NCI-H2196 (cell line): ENCODE data around the gene GPR18.
"Not testable (repeated sequence)": the region's sequence is repeated elsewhere in the genome, so short reads cannot be mapped to it uniquely, and the experiment has no call there.

ENCODE experiments used
- DNase-seq: peaks from one replicate; lab custom pipeline; 2025; ENCODE audit not compliant: unreplicated experiment; lab: John Stamatoyannopoulos, UW

GPR18 gene

DNA sequence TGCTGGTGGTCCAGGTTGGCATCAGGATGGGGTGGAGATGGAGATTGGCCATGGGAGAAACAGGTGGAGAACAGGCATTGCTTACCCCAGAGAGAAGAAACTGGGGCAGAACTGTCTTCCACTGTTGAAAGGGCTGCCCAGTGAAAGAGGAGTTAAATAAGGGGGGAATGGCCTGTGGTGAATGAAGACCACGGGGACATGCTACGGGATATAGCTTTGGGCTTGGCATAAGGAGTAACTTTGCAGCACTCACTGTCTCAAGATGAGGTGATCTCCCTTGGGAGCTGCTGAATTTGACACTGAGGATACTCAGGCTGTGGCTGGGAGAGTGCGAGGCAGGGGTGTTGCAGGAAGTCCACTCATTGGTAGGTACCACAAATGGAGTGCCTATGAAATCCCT lies 10.6 kb upstream of the GPR18 start:
- DNase-seq: no peak

DNA sequence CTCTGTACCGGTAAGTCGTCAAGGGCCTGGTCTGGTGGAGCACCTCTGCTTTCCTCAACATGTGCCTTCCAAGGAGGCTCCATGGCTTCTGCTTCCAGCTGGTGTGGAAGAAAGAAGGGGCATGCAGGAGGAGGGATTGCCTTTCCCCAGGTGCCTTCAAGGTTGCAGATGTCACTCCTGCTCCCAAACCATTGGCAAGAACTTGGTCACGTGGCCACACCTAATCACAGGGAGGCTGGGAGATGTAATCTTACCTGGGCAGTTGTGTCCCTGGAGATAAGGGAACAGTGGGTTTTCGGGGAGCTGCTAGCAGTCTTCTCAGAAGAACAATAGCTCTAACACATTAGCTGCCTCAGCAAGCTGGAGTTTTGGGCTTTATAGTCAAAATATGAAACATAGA lies 9.7 kb upstream of the GPR18 start:
- DNase-seq: no peak

DNA sequence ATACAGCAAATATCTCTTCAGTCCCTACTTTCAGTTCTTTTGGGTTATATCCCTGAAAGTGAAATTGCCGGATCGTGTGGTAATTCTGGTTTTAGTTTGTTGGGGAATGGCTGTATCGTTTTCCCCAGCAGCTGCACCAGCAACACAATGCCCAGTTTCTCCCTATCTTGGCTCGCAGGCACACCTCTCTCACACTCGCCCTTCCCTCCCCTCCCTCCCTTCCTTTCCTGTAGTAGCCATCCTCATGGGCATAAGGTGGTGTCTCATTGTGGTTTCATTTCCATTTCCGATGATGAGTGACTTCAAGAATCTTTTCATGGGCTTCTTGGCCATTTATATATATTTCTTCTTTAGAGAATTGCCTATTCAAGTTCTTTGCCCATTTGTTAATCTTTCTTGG lies 8.6 kb upstream of the GPR18 start:
- no peak for DNase-seq

DNA sequence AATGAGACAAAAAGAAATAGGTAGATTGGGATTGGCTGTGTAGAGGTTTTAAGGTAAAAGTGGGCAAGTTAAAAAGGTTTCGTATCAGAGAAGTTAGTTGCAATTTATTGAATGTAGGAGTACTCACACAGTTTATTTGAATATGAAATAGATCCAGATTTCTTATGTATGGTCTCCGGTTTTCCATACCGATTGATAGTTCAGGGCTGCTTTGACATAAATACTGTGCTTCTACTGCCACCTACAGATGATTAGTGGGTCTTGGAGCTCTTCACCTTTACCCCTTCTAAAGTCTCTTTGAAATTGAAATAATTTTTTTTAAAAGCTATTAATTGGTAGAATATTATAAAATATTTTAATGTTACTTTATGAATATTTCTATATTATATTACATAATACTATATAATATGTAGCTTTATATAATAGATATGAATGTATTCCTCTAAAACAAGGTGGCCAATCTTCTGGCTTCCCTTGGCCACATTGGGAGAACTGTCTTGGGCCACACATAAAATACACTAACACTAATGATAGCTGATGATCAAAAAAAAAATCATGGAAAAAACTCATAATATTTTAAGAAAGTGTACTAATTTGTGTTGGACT lies 7.7 kb upstream of the GPR18 start:
- DNase-seq: peak; percentile 22

DNA sequence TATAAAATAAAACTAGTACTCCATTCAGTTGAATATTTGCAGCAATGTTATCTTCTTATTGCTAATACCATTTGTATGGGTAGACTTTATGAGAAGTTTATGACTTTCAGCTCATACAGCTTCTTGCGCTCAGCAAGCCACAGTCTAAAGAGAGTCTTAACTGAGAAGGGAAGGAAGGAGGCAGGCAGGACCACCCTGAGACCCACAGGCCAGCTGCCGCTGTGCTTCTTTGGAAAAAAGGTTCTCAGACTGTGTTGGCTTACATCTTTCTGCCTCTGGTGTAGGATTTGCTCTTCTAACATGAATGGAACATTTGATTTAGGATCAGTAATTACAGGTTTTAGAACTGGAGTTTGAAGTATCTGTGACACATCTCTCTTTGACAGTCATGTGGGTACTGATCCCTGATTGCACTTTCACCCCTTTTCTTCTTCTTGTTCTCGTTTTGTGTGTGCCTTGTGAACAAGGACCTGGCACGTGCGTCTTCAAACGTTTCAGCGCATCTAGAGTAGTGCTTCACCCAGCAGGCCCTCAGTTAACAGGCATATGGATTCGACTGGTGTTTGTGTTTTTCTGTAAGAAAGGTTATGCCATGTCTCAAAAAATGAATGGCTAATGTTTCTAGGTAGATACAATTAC lies 7.1 kb upstream of the GPR18 start:
- DNase-seq: no peak

DNA sequence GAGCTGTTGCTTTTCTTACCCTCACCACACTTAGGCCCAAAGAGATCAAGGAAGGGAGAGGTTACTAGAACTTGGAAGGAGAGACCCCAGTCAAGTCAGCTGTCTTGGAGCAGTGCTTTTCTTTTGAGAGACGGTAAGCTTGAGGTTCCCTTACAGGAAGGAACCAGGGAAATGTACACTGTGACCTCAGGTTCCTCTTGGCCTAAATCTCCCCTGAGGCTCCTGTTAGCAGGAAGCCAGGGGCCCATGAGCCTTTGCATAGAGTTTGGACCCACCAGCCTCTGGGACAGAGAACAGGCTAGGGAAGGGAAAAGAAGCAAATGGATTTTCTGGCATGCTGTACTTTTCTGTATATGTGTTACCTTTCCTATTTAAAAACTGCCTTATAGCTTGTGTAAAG lies 5.9 kb upstream of the GPR18 start:
- DNase-seq: no peak

DNA sequence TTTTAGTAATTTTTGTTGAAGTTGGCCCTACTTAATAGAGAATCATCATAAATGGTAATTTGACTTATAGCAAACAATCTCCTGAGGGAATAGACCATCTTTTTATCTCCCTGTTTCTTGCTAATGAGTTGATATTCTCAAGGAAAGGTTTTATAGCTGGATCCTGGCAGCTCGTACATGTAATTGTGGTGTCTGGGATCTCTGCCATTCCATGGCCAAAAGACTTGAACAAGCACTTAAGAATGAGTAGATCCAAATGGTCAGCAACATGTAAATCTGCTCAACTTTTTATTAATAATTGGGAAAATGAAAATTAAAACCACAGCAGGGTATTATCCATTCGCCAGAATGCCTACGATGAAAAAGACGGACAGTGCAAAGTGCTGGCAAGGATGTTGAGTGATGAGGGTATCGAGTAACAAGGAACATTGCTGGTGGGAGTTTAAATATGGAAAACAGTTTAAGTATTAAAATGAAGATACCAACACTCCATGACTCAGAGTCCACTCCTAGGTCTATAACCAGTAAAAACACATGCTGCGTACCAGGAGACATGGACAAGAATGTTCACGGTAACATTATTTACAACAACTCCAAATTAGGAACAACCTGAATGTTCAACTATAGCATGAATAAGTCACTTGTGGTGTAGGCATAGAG lies 5.1 kb upstream of the GPR18 start:
- DNase-seq: no peak

DNA sequence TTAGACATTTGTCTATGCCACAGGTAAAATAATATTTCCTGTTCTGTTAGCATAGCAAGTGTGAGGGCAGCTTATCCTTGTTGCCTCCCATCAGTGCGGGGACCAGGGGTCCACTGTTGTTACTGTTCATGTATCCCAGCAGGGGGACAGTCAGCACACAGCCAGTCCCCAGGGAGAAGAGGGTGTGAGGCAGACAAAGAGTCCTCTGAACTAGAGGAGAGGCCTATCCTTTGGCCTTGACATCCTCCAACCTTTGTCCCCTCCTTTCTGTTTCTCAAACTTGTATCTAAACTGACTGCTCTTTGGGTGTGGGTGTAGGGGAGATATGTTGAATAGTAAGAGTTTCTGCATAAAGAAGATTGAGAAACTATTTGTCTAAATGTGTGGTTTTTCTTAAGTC lies 2.9 kb upstream of the GPR18 start:
- DNase-seq: no peak

DNA sequence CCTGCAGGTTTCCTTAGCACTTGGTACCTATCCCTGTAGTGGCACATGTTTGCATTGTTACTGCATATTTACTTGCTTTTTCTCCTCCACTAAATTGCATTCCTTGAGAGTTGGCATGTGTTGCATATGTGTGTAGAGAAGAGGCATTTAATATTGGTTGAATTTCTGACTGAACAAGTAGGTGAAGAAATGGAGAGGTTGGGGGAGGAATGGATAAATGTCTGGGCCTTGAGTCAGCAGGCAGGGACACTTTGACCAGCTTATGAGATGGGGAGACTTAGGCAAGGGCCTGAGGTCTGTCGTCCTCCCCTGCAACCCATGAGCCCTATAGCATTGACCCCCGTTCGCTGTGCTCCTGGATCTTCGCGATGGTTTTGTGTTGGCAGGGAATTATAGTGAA lies 2.0 kb upstream of the GPR18 start:
- DNase-seq: no peak

DNA sequence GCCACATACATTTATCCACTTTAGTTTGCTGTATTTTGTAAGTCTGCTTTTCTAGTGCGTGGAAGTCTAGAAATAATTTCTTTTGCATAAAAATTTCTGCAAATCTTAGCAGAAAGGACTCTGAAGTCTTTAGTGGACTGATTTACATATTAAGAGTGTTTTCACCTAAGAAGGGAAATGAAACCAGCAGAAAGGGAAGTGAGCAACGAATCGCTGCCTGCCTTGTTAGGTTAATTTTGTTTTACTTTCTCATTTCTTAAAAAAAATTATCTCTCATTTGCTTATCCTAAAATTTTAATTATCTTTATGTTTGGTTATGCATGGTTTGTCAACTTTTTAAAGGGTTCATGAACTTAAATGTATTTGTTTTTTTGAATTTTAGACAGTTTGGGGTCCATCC lies 767 bp upstream of the GPR18 start:
- no peak for DNase-seq

DNA sequence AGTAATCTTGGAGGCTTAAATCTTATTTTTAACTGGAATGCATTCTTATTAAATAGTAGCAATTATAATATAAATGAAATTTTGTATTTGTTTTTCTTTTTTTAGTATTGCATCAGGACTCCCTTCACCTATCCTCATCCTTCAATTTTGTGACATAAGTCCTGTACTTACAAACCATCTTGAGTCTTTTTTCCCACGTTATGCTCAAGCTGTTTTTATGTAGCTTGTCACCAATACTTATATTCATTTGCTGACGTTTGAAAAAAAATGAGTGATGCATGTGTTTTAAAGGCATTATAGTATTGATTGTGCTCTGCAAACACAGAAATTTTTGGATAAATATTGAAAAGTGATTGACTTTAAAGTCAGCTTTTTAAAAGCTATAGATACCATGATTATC lies 888 bp downstream of the GPR18 start:
- no peak for DNase-seq

DNA sequence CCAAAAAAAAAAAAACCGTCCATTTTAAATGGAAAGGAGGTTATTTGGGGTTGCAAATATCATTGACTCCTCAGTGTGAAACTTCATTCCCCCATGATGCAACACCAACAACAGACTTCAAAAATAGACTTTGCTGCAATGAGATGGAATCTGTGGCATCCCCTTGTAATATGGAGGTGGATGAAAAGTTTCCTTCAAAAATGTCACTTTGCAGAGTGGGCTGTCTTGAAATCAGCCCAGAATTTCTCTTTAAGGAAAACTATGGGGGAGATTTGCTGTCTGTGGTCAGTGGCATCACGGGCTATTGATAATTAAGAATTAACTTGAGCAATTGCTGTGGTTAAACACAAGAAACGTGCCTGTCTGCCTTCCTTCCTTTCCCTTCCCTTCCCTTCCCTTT lies 1.5 kb downstream of the GPR18 start:
- no peak for DNase-seq

DNA sequence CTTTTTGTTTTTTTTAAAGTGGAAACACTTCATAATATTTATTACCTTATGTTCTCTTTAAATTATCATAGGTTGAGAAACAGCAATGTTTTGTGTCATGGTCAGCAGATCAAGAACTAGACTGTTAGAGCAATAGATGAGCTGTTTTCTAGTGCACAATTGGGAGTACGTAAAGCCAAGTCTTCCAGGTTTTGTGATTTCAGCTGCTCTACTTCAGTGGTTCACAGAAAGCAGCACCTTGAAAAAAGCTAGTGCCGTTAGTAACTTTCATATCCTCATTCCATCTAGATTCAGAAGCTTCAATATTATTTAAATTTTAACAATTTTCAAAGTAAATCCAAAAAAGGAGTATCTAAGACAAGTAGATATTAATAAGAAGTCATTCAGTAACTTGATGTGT lies 1.9 kb downstream of the GPR18 start:
- DNase-seq: no peak

DNA sequence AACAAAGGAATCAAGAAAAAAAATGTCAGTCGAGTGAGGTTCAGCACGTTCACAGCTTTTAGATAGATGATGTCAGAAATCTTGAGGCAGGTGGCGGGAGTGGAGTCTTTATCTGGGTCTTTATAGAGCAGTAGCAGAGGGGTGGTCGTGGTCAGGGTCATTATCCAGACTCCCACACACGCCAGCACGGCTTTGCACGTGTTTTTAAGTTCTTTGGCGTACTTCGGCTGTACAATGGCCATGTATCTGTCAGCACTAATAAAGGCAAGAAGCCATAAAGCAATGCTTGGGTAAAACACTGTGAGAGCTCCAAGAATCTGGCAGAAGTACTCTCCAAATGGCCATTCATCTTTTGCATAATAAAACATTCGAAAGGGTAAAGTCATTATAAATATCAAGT lies 2.9 kb downstream of the GPR18 start:
- no peak for DNase-seq

DNA sequence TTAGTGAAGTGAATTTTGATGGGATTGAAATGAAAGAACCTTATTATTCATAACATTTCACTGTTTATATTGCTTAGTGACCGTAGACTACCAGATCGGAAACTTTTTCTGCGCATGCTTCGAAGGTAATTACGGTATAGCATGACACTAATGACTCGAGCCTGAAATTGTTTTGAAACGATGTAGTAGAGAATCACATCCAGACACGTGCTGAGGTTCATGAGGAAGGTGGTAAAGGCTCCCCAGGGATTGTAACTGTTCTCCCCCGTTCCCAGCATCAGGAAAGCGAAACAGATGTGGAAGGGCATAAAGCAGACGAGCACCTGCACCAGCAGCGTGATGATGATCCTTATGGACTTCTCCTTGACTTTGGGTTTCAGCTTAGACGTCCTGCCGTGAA lies 3.3 kb downstream of the GPR18 start:
- no peak for DNase-seq

DNA sequence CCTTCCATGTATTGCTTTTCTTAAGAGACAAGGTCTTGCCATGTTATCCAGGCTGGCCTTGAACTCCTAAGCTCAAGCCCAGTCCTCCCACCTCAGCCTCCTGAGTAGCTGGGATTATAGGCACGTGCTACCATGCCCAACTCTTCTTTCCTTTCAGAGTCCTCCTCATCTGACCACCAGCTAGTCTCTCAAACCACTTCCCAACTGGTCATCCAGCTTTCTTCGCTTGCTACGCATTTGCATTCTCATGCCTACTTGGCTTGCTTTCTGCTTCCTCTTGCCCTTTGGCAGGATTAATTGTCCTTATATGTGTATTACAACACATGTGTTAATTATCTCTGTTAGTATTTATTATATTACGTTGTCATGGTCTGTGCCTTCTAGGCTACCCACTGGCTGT lies 6.3 kb downstream of the GPR18 start:
- no peak for DNase-seq

DNA sequence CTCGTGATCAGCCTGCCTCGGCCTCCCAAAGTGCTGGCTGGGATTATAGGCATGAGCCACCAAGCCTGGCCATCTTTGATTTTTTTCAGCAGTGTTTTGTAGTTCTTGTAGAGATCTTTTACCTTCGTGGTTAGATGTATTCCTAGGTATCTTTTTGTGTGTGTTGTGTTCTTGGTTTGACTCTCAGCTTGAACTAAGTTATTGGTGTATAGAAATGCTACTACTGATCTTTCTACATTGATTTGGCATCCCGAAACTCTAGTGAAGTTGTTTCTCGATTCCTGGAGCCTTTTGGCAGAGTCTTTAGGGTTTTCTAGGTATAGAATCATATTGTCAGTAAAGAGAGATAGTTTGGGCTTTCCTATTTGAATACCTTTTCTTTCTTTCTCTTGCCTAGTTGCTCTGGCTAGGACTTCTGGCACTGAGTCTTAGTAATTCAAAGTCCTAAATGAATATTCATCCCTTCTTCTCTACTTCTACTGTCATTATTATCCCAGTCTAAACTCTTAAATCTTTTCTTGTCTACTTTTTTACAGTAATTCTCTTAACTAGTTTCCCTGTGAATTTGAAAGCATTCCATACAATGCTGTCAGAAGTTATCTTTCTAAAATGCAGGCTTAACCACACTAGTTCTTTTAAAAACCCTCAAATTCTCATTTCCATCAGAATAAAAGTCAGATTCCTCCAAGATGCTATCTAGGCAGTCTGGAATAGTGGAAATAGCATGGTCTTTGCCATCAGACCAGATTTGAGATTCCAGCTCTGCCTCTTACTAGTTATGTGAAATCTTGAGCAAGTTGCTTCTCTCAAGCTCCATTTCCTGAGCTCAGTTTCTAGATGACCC lies 7.0 kb downstream of the GPR18 start:
- no peak for DNase-seq

DNA sequence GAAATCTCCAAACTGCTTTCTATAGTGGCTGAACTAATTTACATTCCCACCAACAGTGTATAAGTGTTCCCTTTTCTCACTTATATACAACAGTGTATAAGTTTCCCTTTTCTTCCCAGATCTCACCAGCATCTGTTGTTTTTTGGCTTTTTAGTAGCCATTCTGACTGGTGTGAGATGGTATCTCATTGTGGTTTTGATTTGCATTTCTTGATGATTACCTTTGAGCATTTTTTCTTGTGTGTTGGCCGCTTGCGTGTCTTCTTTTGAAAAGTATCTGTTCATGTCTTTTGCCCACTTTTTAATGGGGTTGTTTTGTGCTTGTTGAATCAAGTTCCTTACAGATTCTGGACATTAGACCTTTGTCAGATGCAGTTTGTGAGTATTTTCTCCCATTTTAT lies 8.6 kb downstream of the GPR18 start:
- DNase-seq: not testable (repeated sequence)

DNA sequence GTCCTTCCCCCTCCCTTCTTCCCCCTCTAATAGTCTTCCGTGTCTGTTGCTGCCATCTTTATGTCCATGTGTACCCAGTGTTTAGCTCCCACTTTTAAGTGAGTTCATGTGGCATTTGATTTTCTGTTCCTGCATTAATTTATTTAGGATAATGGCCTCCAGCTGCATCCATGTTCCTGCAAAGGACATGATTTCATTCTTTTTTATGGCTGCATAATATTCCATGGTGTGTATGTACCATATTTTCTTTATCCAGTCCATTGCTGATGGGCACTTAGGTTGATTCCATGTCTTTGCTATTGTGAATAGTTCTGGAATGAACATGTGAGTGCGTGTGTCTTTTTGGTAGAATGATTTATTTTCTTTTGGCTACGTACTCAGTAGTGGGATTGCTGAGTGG lies 9.0 kb downstream of the GPR18 start:
- not testable (repeated sequence) for DNase-seq

DNA sequence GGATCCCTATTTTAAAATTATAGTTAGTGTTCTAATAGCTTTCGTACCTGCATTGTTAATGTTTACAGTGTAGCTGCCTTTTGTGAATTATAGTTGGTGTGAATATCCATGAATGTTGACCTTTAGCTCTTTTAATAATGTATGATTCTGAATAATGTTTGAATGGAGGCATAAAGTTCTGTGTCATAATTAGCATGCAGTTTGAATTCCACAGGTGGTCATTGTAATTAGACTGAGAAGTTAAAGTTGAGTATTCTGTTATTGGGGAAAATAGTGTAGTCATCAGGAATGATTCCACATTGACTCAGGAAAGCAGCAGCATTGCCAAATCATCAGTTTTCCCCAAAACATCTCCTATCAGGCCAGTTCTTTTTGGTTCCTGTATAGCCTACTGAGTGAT lies 12.1 kb downstream of the GPR18 start:
- DNase-seq: no peak

DNA sequence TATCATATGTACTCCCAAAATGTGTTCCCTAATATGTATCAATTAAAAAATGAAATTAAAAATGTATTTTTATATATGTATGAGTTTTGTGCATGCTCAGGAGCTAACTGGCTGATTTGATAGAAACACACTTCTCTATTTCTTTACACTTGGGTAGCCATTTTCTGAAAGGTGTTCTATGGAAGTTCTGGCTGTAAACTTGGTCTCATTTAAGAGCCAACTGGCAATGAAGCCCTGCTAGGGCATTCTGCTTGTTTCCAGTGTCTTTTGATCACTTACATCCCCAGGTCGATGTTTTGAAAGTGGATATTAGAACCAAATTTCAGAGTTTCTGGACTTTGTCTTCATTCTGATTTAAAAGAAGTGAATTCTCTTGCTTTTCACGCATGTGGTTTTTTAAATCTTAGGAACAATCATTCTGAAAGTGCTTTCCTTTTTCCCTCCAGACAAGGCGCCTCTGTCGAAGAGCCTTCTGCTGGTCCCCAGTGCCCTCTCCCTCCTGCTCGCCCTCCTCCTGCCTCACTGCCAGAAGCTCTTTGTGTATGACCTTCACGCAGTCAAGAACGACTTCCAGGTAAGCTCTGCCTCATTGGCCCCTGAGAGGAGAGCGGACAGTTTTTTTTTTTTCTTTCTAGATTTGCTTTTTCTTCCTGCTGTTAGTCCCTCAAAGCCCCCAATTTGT lies 20.1 kb downstream of the GPR18 start:
- DNase-seq: no peak
